H9 (cell line): ENCODE measurements around the gene RNF213. TPM values are rescaled to one million over a fixed set of nuclear protein-coding genes. Genes with fewer than 3 reads are reported as not detected.

ENCODE experiments used
- DNase-seq: peaks from one replicate; pipeline ENCODE4 v3.0.0-alpha.2; 2017
- H2AFZ ChIP-seq: one replicate; pipeline ENCODE4 v1.6.1; 2013; ENCODE audit warnings: mild to moderate bottlenecking, low read length, control low read depth, moderate library complexity
- H2AK5ac ChIP-seq: 2 replicates; pipeline ENCODE4 v1.6.1; 2013; ENCODE audit warnings: low read length, control low read depth, mixed read lengths; ENCODE audit not compliant: insufficient read length
- H2BK120ac ChIP-seq: one replicate; pipeline ENCODE4 v1.6.1; 2013; ENCODE audit warnings: low read depth, mild to moderate bottlenecking, low read length, control low read depth, inconsistent platforms; ENCODE audit not compliant: poor library complexity, severe bottlenecking
- H2BK12ac ChIP-seq: 2 replicates; pipeline ENCODE4 v1.6.1; 2013; ENCODE audit warnings: low read length, control low read depth, mixed read lengths, low read depth; ENCODE audit not compliant: insufficient read length
- H2BK15ac ChIP-seq: 2 replicates; pipeline ENCODE4 v1.6.1; 2013; ENCODE audit warnings: low read depth, low read length, control low read depth
- H2BK20ac ChIP-seq: one replicate; pipeline ENCODE4 v1.6.1; 2013; ENCODE audit warnings: low read depth, mild to moderate bottlenecking, low read length, control low read depth, inconsistent platforms; ENCODE audit not compliant: poor library complexity, severe bottlenecking
- H2BK5ac ChIP-seq: 2 replicates; pipeline ENCODE4 v1.6.1; 2013; ENCODE audit warnings: low read length, control low read depth, mixed read lengths; ENCODE audit not compliant: insufficient read length
- H3K14ac ChIP-seq: 2 replicates; pipeline ENCODE4 v1.6.1; 2013; ENCODE audit warnings: low read length, control low read depth; ENCODE audit not compliant: insufficient read depth
- H3K18ac ChIP-seq: 2 replicates; pipeline ENCODE4 v1.6.1; 2013; ENCODE audit warnings: low read depth, mild to moderate bottlenecking, mixed read lengths, low read length, control low read depth; ENCODE audit not compliant: insufficient read length
- H3K23ac ChIP-seq: 2 replicates; pipeline ENCODE4 v1.6.1; 2013; ENCODE audit warnings: low read length, control low read depth, mixed read lengths, low read depth; ENCODE audit not compliant: insufficient read length
- H3K23me2 ChIP-seq: 2 replicates; pipeline ENCODE4 v1.6.1; 2013; ENCODE audit warnings: low read depth, mild to moderate bottlenecking, mixed read lengths, low read length, control low read depth; ENCODE audit not compliant: insufficient read length, poor library complexity, severe bottlenecking
- H3K27ac ChIP-seq: 2 replicates; pipeline ENCODE4 v1.5.1; 2013; ENCODE audit warnings: low read length, control low read depth, mixed read lengths, low read depth; ENCODE audit not compliant: insufficient read length
- H3K27me3 ChIP-seq: 2 replicates; pipeline ENCODE4 v1.6.1; 2013; ENCODE audit warnings: low read length, control low read depth, inconsistent platforms; ENCODE audit not compliant: insufficient read depth
- H3K4ac ChIP-seq: 2 replicates; pipeline ENCODE4 v1.6.1; 2013; ENCODE audit warnings: low read depth, mild to moderate bottlenecking, control low read depth, inconsistent platforms, low read length, moderate library complexity
- H3K4me1 ChIP-seq: 2 replicates; pipeline ENCODE4 v1.6.1; 2013; ENCODE audit warnings: low read length, control low read depth, inconsistent platforms; ENCODE audit not compliant: insufficient read depth
- H3K4me2 ChIP-seq: 2 replicates; pipeline ENCODE4 v1.6.1; 2013; ENCODE audit warnings: low read length, control low read depth, mixed read lengths; ENCODE audit not compliant: insufficient read length, insufficient read depth
- H3K56ac ChIP-seq: 2 replicates; pipeline ENCODE4 v1.6.1; 2013; ENCODE audit warnings: low read depth, mild to moderate bottlenecking, mixed read lengths, low read length, control low read depth; ENCODE audit not compliant: insufficient read length
- H3K79me1 ChIP-seq: 2 replicates; pipeline ENCODE4 v1.6.1; 2013; ENCODE audit warnings: low read depth, mild to moderate bottlenecking, moderate library complexity, low read length, control low read depth, inconsistent platforms; ENCODE audit not compliant: insufficient read depth, poor library complexity, severe bottlenecking
- H3K79me2 ChIP-seq: 2 replicates; pipeline ENCODE4 v1.6.1; 2013; ENCODE audit warnings: low read length, control low read depth, inconsistent platforms; ENCODE audit not compliant: insufficient read depth
- H3K9ac ChIP-seq: 2 replicates; pipeline ENCODE4 v1.6.1; 2013; ENCODE audit warnings: low read length, control low read depth, mixed read lengths; ENCODE audit not compliant: insufficient read length; ENCODE audit errors: extremely low read depth
- H3K9me3 ChIP-seq: one replicate; pipeline ENCODE4 v1.6.1; 2013; ENCODE audit warnings: low read depth, low read length, inconsistent platforms; ENCODE audit not compliant: control insufficient read depth
- H3T11ph ChIP-seq: one replicate; pipeline ENCODE4 v1.6.1; 2013; ENCODE audit warnings: mild to moderate bottlenecking, low read length, control low read depth, inconsistent platforms
- H4K20me1 ChIP-seq: one replicate; pipeline ENCODE4 v1.6.1; 2013; ENCODE audit not compliant: control insufficient read depth, insufficient read length, insufficient read depth
- H4K5ac ChIP-seq: 2 replicates; pipeline ENCODE4 v1.6.1; 2013; ENCODE audit warnings: low read depth, mild to moderate bottlenecking, mixed read lengths, low read length, control low read depth; ENCODE audit not compliant: insufficient read length
- H4K8ac ChIP-seq: replicated peaks from 2 replicates; pipeline ENCODE4 v1.6.1; 2013; ENCODE audit warnings: low read length, control low read depth, mixed read lengths, low read depth; ENCODE audit not compliant: insufficient read length
- H4K91ac ChIP-seq: 2 replicates; pipeline ENCODE4 v1.6.1; 2013; ENCODE audit warnings: low read depth, mild to moderate bottlenecking, moderate library complexity, mixed read lengths, low read length, control low read depth; ENCODE audit not compliant: insufficient read length
- H3K27ac Mint-ChIP-seq, 3 experiments: 2 replicates in 2 of 3; 3 replicates in 1 of 3; pipeline ENCODE4 v1.8.0; 2020 to 2021; ENCODE audit warnings: mixed read lengths in 3 of 3, mild to moderate bottlenecking in 1 of 3, moderate library complexity in 1 of 3
- H3K27me3 Mint-ChIP-seq: 2 replicates; pipeline ENCODE4 v1.8.0; 2021; ENCODE audit warnings: low read depth, mild to moderate bottlenecking, moderate library complexity, mixed read lengths
- H3K36me3 Mint-ChIP-seq, 3 experiments: 2 replicates in 2 of 3; 3 replicates in 1 of 3; pipeline ENCODE4 v1.8.0; 2020 to 2021; ENCODE audit warnings: low read depth in 3 of 3, mixed read lengths in 3 of 3; ENCODE audit not compliant: insufficient read depth in 1 of 3
- H3K4me1 Mint-ChIP-seq, 2 experiments: 2 replicates each; pipeline ENCODE4 v1.8.0; 2020; ENCODE audit warnings: mixed read lengths in 2 of 2
- H3K4me3 Mint-ChIP-seq, 2 experiments: 2 replicates in 1 of 2; 3 replicates in 1 of 2; pipeline ENCODE4 v1.8.0; 2020 to 2021; ENCODE audit warnings: mild to moderate bottlenecking in 2 of 2, mixed read lengths in 2 of 2, moderate library complexity in 1 of 2
- H3K9me3 Mint-ChIP-seq, 2 experiments: 2 replicates in 1 of 2; 3 replicates in 1 of 2; pipeline ENCODE4 v1.8.0; 2020; ENCODE audit warnings: mild to moderate bottlenecking in 2 of 2, mixed read lengths in 2 of 2, moderate library complexity in 1 of 2
- CTCF ChIP-seq: fragments of 200-600 bp; sonication (generic); conservative IDR thresholded peaks from 3 replicates; pipeline ENCODE4 v1.8.0; 2021; ENCODE audit warnings: antibody characterized with exemption, mild to moderate bottlenecking
- whole genome bisulfite sequencing: extraction: QIAGEN DNeasy Blood & Tissue Kit; methylation state at CpG from one replicate; pipeline ENCODE4 v1.1.7; 2013; ENCODE audit warnings: missing lambda C conversion rate, low lambda C conversion rate, mixed read lengths; ENCODE audit not compliant: insufficient read length; ENCODE audit errors: extremely low coverage; 5-methylcytosine and 5-hydroxymethylcytosine counted together
- total RNA-seq: library from RNA; stranded (reverse); gene quantifications from 2 replicates; pipeline ENCODE4 v1.2.1, GENCODE V29; 2021

RNF213 gene
- total RNA-seq, 1 experiment from 2014 or later: 34.3 TPM

GRCh38 chr17:80372456-80372855, 111.8 kb downstream of the RNF213 start:
- H2AK5ac ChIP-seq: no peak overlapping the region
- no peak overlapping the region for H3K4ac ChIP-seq
- H4K20me1 ChIP-seq: no peaks in the 10 kb centered on the region
- no peak overlapping the region for H2BK5ac ChIP-seq
- no peak overlapping the region for H3T11ph ChIP-seq
- peaks cover 12 to 13% of the 10 kb centered on the region in 2 experiments for H3K4me1 Mint-ChIP-seq
- H2BK15ac ChIP-seq: no peak overlapping the region
- no peak overlapping the region for H3K56ac ChIP-seq
- H2AFZ ChIP-seq: no peak overlapping the region
- H3K18ac ChIP-seq: no peak overlapping the region
- WGBS: no CpG with 5 or more reads among the region's 11 CpGs
- no peak overlapping the region for H2BK20ac ChIP-seq
- no peak for TF ChIP-seq CTCF
- H2BK120ac ChIP-seq: no peak overlapping the region
- no peak overlapping the region for H4K5ac ChIP-seq
- H3K27me3 ChIP-seq: no peaks in the 10 kb centered on the region
- no peaks in the 10 kb centered on the region for H3K4me1 ChIP-seq
- peaks cover 28 to 80% (median 69%) of the 10 kb centered on the region in 3 experiments for H3K36me3 Mint-ChIP-seq
- H3K9ac ChIP-seq: no peak overlapping the region
- no peaks in the 10 kb centered on the region for H3K79me2 ChIP-seq
- no peak overlapping the region for H4K8ac ChIP-seq
- no peak overlapping the region for H3K4me3 Mint-ChIP-seq
- no peak overlapping the region for H4K91ac ChIP-seq
- no peaks in the 10 kb centered on the region for H3K79me1 ChIP-seq
- H3K9me3 ChIP-seq: no peaks in the 10 kb centered on the region
- H3K27ac Mint-ChIP-seq: no peak overlapping the region
- H2BK12ac ChIP-seq: no peak overlapping the region
- no peak for DNase-seq
- no peaks in the 10 kb centered on the region for H3K23me2 ChIP-seq
- no peak overlapping the region for H3K27ac ChIP-seq
- no peak overlapping the region for H3K4me2 ChIP-seq
- no peaks in the 10 kb centered on the region for H3K9me3 Mint-ChIP-seq
- H3K27me3 Mint-ChIP-seq: no peaks in the 10 kb centered on the region
- no peak overlapping the region for H3K23ac ChIP-seq
- no peak overlapping the region for H3K14ac ChIP-seq
